Esophagus (tissue), 2 donors: Measurements from ENCODE around the gene MAGEA10. TPM values are rescaled to one million over a fixed set of nuclear protein-coding genes. Genes with fewer than 3 reads are reported as not detected.
"Not testable (repeated sequence)": the region's sequence is repeated elsewhere in the genome, so short reads cannot be mapped to it uniquely, and the experiment has no call there.

Source experiments
- H3K27ac ChIP-seq, 2 donors: one replicate each; pipeline ENCODE4 v1.5.1; 2013; ENCODE audit warnings: low read depth in 2 of 2, mild to moderate bottlenecking in 2 of 2, inconsistent platforms in 1 of 2, low read length in 1 of 2, moderate library complexity in 1 of 2
- H3K27me3 ChIP-seq, 2 donors: one replicate each; pipeline ENCODE4 v1.6.1; 2013; ENCODE audit warnings: low read length in 2 of 2, control low read depth in 1 of 2, mild to moderate bottlenecking in 1 of 2; ENCODE audit not compliant: insufficient read depth in 2 of 2, control insufficient read depth in 1 of 2
- H3K36me3 ChIP-seq, 2 donors: one replicate each; pipeline ENCODE4 v1.6.1; 2013; ENCODE audit warnings: low read length in 1 of 2; ENCODE audit not compliant: control insufficient read depth in 2 of 2, insufficient read depth in 2 of 2
- H3K4me1 ChIP-seq, 2 donors: one replicate each; pipeline ENCODE4 v1.6.1; 2013; ENCODE audit warnings: low read length in 1 of 2; ENCODE audit not compliant: control insufficient read depth in 2 of 2, insufficient read depth in 2 of 2
- H3K4me3 ChIP-seq, 2 donors: one replicate each; pipeline ENCODE4 v1.5.1; 2013; ENCODE audit warnings: low read length in 2 of 2, mild to moderate bottlenecking in 2 of 2, low read depth in 1 of 2, moderate library complexity in 1 of 2
- H3K9me3 ChIP-seq, 2 donors: one replicate each; pipeline ENCODE4 v1.6.1; 2013; ENCODE audit warnings: mild to moderate bottlenecking in 2 of 2, low read depth in 1 of 2, low read length in 1 of 2, moderate library complexity in 1 of 2; ENCODE audit not compliant: control insufficient read depth in 2 of 2, insufficient read depth in 1 of 2
- WGBS, 2 donors: extraction: QIAGEN DNeasy Blood & Tissue Kit; methylation state at CpG; one replicate each; pipeline ENCODE4 v1.1.7; 2013; 5-methylcytosine and 5-hydroxymethylcytosine counted together
- polyA plus RNA-seq, 2 donors: library from polyadenylated mRNA; stranded (reverse); fragments of 200-250 nt; gene quantifications; one replicate each; pipeline ENCODE4 v1.2.3, GENCODE V29; 2013
- donor health status: healthy with polysubstance abuse.
- donor health status: Bipolar disorder and iron deficiency.

The MAGEA10 gene
- polyA plus RNA-seq = not detected

DNA sequence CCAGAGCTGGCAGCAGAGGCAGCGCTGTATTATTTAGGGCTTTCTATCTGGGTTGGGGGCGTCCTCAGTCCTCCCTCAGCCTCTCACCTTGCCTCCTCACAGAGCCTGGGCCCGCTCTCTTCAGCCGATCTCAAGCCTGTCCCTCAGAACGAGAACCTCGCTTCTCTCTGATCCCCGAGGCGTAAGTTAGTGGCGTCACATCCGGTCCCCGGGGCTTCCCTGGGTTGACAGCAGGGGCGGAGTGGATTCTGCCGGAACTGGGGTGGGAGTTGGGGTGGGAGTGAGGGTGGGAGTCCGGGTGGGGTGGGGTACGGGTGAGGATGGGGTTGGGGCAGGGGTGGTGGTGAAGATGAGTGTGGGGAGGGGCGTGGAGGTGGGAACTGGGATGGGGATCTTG lies at the start of gene MAGEA10:
Gene MAGEA10 (minus strand): TSS at position 190 of the 397 bp plus-strand sequence. CDS start 2,957 bp downstream, outside the sequence.
- H3K27ac ChIP-seq = no peak within 1 kb of the TSS
- no peaks in the 10 kb centered on the region for H3K4me1 ChIP-seq
- H3K4me3 ChIP-seq = no peak within 1 kb of the TSS
- H3K27me3 ChIP-seq = no peaks in the 10 kb centered on the region
- WGBS, 2 donors = 90 to 93% methylated on average over 16 of the region's 16 CpGs
- H3K9me3 ChIP-seq = peaks cover 0 to 4% of the 10 kb centered on the region in 2 donors
- H3K36me3 ChIP-seq = no peaks in the 10 kb centered on the region

DNA sequence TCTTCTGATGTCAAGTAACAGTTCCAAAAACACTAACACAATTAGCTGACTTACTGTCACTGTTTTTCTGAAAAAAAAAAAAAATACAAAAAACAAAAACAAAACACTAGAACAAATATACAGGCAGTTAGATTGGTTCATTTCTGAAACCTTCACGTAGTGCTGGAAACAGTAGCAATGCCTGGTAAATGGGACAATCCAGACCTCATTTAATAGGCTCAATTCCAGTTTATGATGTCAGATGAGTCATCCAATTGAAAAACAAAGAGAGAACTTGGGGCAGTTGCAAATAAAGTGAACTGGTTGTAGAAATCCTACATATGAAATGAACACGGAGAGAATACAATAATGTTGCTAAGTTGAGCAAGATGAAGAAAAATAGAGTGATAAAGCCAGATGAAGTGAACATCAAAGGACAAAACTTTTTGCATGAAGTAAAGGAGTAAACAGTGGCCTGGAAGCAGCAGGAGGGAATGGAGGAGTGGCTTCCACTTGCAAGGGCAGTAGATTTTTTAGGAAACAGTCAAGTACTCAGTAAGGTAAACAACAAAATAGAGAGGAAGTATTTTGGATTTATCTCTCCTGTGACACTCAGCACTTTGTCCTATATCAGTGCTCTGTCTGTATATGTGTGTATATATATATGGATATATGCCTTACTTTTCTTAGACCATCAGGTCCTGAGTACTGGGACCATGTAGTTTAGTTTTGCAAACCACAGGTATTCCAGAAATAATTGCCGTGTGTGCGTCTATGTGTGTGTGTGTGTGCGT lies 39.3 kb upstream of the MAGEA10 start:
- Histone ChIP-seq H3K4me3 (no peak overlapping the region), H3K27me3 (no peaks in the 10 kb centered on the region), H3K36me3 (no peaks in the 10 kb centered on the region), H3K27ac (no peak overlapping the region), H3K4me1 (no peaks in the 10 kb centered on the region), H3K9me3 (no peaks in the 10 kb centered on the region)
- WGBS, 2 donors = 78 to 84% methylated on average over 5 of the region's 5 CpGs

DNA sequence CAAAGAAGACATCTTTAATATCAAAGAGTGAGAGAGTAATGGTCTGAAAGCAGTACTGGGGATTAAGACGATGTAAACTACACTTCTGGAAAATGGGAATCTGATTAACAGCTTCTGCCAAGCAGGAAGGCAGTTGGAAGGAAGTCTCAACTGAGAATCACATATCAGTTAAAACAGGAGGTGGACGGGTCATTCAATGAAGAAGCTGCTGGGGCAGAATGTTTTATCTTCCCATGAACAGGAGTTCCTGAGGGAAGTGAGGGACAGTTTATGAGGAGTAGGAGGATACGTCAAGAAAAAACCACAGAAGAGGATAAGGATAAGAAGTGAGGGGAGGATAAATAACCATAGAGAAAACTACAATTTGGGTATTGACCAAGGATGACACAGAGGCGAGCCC lies 38.7 kb upstream of the MAGEA10 start:
- H3K4me1 ChIP-seq = no peaks in the 10 kb centered on the region
- H3K27me3 ChIP-seq = no peaks in the 10 kb centered on the region
- H3K9me3 ChIP-seq = no peaks in the 10 kb centered on the region
- no peak overlapping the region for H3K4me3 ChIP-seq
- no peaks in the 10 kb centered on the region for H3K36me3 ChIP-seq
- no peak overlapping the region for H3K27ac ChIP-seq
- WGBS, 2 donors = 60 to 68% methylated on average over 4 of the region's 4 CpGs

DNA sequence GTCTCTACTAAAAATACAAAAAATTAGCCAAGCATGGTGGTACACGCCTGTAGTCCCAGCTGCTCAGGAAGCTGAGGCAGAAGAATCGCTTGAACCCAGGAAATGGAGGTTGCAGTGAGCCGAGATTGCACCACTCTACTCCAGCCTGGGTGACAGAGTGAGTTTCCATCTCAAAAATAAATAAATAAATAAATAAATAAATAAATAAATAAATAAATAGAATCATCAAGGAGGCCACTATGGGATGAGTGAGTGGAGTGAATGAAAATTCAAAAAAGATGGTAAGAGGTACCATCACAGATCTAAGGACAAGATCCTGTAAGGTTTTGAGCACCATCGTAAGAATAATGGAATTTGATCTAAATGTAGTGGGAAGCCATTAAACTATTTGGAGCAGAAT lies 37.5 kb upstream of the MAGEA10 start:
- not testable (repeated sequence) for H3K36me3 ChIP-seq, H3K4me1 ChIP-seq, H3K9me3 ChIP-seq, H3K27ac ChIP-seq, H3K27me3 ChIP-seq, H3K4me3 ChIP-seq
- WGBS, 2 donors = 82 to 90% methylated on average over 4 of the region's 4 CpGs

DNA sequence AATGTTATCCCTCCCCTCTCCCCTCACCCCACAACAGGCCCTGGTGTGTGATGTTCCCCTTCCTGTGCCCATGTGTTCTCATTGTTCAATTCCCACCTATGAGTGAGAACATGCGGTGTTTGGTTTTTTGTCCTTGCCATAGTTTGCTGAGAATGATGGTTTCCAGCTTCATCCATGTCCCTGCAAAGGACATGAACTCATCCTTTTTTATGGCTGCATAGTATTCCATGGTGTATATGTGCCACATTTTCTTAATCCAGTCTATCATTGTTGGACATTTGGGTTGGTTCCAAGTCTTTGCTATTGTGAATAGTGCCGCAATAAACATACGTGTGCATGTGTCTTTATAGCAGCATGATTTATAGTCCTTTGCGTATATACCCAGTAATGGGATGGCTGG lies 35.5 kb upstream of the MAGEA10 start:
- not testable (repeated sequence) for H3K4me1 ChIP-seq, H3K9me3 ChIP-seq, H3K4me3 ChIP-seq, H3K27me3 ChIP-seq, H3K27ac ChIP-seq, H3K36me3 ChIP-seq
- WGBS, 2 donors = 80 to 100% methylated on average over 1 of the region's 4 CpGs

DNA sequence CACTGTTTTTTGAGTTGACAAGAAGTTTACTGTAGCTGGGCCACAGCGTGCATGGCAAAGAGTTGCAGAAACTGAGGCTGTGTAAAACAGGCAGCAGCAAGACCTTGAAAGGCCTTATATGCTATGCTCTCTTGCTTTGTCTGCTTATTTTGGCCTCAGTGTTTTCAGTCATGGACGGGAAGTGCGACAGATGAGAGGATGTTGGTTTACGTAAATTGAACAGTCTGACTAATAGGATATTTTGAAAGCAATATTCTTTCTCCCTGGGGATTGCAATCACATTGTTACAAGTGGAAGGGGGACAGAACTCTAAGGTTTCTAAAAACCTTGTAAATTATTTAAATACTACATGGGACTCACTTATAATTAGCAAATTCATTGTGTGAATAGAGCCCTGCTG lies 32.2 kb upstream of the MAGEA10 start:
- Histone ChIP-seq H3K27ac (no peak overlapping the region), H3K4me3 (no peak overlapping the region), H3K27me3 (no peaks in the 10 kb centered on the region), H3K36me3 (no peaks in the 10 kb centered on the region), H3K9me3 (no peaks in the 10 kb centered on the region), H3K4me1 (no peaks in the 10 kb centered on the region)
- WGBS, 2 donors = 78 to 81% methylated on average over 4 of the region's 4 CpGs

DNA sequence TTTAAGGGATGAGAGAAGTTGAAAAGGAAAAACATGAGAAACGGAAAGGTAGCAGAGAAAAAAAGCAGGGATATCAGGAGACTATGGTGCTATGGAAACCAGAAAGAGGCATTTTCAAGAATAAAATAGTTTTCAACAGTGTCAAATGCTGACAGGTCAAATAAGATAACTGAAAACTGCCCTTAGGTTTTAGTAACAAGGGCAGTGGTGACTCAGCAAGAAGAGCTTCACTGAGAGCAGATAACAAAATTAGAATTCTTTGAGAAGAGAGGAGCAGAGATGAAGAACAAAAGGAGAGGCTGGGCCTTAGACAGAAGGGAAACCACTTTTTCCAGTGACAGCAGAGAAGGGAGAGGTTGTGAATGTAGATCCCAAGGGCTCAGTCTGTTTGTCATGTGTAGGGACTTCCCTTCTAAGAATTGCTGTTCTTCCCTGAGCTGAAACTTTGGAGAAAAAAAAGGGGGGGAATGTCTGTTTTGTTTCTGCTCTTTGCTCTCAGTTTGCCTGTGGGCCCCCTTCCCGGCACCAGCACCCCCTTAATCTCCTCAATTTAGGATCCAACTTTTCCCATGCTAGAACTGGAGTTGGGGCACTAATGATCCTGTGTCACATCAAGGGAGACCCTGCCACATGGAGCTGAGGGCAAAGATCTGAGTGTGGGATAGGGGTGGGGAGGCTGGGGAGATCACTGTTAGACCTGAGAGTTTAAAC lies 26.8 kb upstream of the MAGEA10 start:
- Histone ChIP-seq H3K27ac (no peak overlapping the region), H3K36me3 (no peaks in the 10 kb centered on the region), H3K4me1 (no peaks in the 10 kb centered on the region), H3K9me3 (peaks cover 0 to 2% of the 10 kb centered on the region in 2 donors), H3K4me3 (no peak overlapping the region), H3K27me3 (no peaks in the 10 kb centered on the region)
- 72 to 81% methylated on average over 2 of the region's 2 CpGs for WGBS, 2 donors

DNA sequence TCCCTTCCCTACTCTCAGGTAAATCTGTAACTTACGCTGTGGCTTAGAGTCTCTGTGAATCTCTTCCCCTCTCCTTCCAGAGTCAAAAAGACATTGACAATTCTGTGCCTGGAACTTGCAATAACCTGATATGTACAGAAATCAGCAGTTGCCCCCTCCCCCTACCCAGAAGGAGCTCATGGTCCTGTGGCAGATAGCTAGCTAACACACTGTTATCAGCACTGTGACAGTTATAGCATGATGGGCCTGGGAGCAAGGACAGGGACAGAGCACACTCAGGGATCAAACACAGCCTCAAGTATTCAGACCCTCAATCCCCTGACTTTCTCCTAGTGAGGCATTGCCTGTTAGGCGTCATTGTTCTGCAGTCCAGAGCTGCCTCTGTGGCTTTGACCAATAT lies 18.7 kb upstream of the MAGEA10 start:
- H3K4me3 ChIP-seq = no peak overlapping the region
- WGBS, 2 donors = 78 to 83% methylated on average over 2 of the region's 2 CpGs
- no peaks in the 10 kb centered on the region for H3K4me1 ChIP-seq
- no peak overlapping the region for H3K27ac ChIP-seq
- no peaks in the 10 kb centered on the region for H3K36me3 ChIP-seq
- H3K9me3 ChIP-seq = peaks cover 0 to 2% of the 10 kb centered on the region in 2 donors
- no peaks in the 10 kb centered on the region for H3K27me3 ChIP-seq

DNA sequence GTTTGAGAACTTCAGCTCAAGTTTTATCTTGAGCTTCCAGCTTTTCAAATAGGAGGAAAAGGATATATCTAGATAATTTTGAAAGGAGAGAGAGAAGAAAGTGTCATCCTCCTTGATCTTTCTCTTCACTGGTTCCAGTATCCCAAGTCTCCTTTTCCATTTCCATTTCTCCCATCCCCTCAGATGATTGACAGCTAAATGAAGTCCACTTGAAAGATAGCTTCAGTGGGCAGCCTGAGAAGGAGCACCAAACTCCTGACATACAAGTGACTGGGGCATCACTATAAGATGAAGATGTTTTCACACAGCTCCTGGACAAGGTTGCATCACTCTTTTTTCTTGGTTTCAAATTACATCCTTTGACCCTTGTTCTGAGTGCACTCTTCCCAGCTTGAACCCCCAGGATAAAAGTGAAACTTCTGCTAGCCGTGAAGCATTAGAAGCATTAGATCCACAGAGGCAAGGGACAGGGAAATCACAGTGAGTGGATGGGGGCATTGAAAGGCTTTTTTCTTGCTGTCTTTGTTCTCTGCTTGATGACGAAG lies 17.5 kb upstream of the MAGEA10 start:
- 63 to 70% methylated on average over 2 of the region's 2 CpGs for WGBS, 2 donors
- H3K9me3 ChIP-seq = no peaks in the 10 kb centered on the region
- no peak overlapping the region for H3K4me3 ChIP-seq
- H3K36me3 ChIP-seq = no peaks in the 10 kb centered on the region
- H3K27me3 ChIP-seq = no peaks in the 10 kb centered on the region
- no peaks in the 10 kb centered on the region for H3K4me1 ChIP-seq
- no peak overlapping the region for H3K27ac ChIP-seq
